BLaER1 treated with 17β-estradiol and CSF1 and Interleukin-3, amounts not matched to agents 10 nM and 100 nM (cell line): Measurements from ENCODE around the gene ART4.

Source experiments
- H3K27ac ChIP-seq, 11 experiments: shearing (Covaris generic); formaldehyde crosslinking; 2 replicates each; pipeline ENCODE4 v1.8.1; 2022
- H3K27me3 ChIP-seq, 11 experiments: shearing (Covaris generic); formaldehyde crosslinking; 2 replicates each; pipeline ENCODE4 v1.8.1; 2022
- H3K36me3 ChIP-seq, 11 experiments: shearing (Covaris generic); formaldehyde crosslinking; 2 replicates each; pipeline ENCODE4 v1.8.1; 2022
- H3K4me1 ChIP-seq, 10 experiments: shearing (Covaris generic); formaldehyde crosslinking; 2 replicates each; pipeline ENCODE4 v1.8.1; 2022
- H3K4me2 ChIP-seq, 11 experiments: shearing (Covaris generic); formaldehyde crosslinking; 2 replicates each; pipeline ENCODE4 v1.8.1; 2022
- H3K4me3 ChIP-seq, 10 experiments: shearing (Covaris generic); formaldehyde crosslinking; 2 replicates each; pipeline ENCODE4 v1.8.1; 2022
- H3K9ac ChIP-seq, 11 experiments: shearing (Covaris generic); formaldehyde crosslinking; 2 replicates each; pipeline ENCODE4 v1.8.1; 2022
- H3K9me3 ChIP-seq, 11 experiments: shearing (Covaris generic); formaldehyde crosslinking; replicated peaks in 1 of 11; 2 replicates each; pipeline ENCODE4 v1.8.1; 2022
- H4K20me1 ChIP-seq, 11 experiments: shearing (Covaris generic); formaldehyde crosslinking; 2 replicates each; pipeline ENCODE4 v1.8.1; 2022
- Cebpa-rat ChIP-seq, 11 experiments: shearing (Covaris generic); IDR thresholded peaks; 2 replicates each; pipeline ENCODE4 v1.8.1; 2022

ART4 gene

GRCh38 chr12:14879222-14879933 is 36.1 kb upstream of the ART4 start:
- Histone ChIP-seq H3K36me3 (no peaks in the 10 kb centered on the region), H3K4me3 (no peak overlapping the region), H3K27ac (no peak overlapping the region), H4K20me1 (no peaks in the 10 kb centered on the region), H3K27me3 (no peaks in the 10 kb centered on the region), H3K9ac (no peak overlapping the region), H3K4me1 (peaks cover 8 to 23% (median 18%) of the 10 kb centered on the region in 10 experiments), H3K9me3 (peaks cover 0 to 17% (median 11%) of the 10 kb centered on the region in 11 experiments; a peak in 12 of 22 replicates), H3K4me2 (no peak overlapping the region)
- no peak for TF ChIP-seq Cebpa-rat (IDR thresholded peaks at IDR 0.05)

DNA sequence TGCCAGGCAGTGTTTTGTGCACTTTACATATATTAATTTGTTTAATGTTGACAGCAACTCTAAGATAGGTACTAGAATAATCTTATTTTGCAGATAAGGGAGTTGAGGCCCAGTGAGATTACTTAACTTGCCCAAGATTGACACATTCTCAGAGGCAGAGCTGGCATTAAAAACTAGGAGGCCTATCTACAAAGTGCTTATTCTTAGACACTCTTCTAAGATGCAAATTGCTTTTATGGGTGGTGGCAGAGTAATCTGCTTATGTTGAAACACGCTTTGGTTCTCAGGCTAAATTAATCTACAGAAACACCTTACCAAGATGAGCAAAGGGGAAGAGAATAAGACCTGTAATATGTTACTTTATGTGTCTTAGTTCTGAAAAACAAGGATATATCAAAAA is 35.2 kb upstream of the ART4 start:
- Histone ChIP-seq H3K4me2 (no peak overlapping the region), H3K27me3 (no peaks in the 10 kb centered on the region), H3K4me3 (no peak overlapping the region), H3K4me1 (peaks cover 2 to 14% (median 9%) of the 10 kb centered on the region in 10 experiments; a peak in 19 of 20 replicates), H4K20me1 (no peaks in the 10 kb centered on the region), H3K9me3 (peaks cover 0 to 20% (median 12%) of the 10 kb centered on the region in 11 experiments; a peak in 13 of 22 replicates), H3K36me3 (no peaks in the 10 kb centered on the region), H3K27ac (no peak overlapping the region), H3K9ac (no peak overlapping the region)
- no peak for TF ChIP-seq Cebpa-rat (IDR thresholded peaks at IDR 0.05)

- peaks cover 0 to 13% (median 8%) of the 10 kb centered on the region in 10 experiments; a peak in 16 of 20 replicates for H3K4me1 ChIP-seq
- no peak overlapping the region for H3K4me2 ChIP-seq
- TF ChIP-seq Cebpa-rat (IDR thresholded peaks at IDR 0.05), result no peak
- no peak overlapping the region for H3K4me3 ChIP-seq
- no peaks in the 10 kb centered on the region for H4K20me1 ChIP-seq
- no peak overlapping the region for H3K9ac ChIP-seq
- H3K36me3 ChIP-seq, result no peaks in the 10 kb centered on the region
- no peaks in the 10 kb centered on the region for H3K27me3 ChIP-seq
- H3K27ac ChIP-seq, result no peak overlapping the region
- peaks cover 0 to 25% (median 14%) of the 10 kb centered on the region in 11 experiments; a peak in 13 of 22 replicates for H3K9me3 ChIP-seq
Observed at GRCh38 chr12:14876833-14877232, 33.5 kb upstream of the ART4 start.

DNA sequence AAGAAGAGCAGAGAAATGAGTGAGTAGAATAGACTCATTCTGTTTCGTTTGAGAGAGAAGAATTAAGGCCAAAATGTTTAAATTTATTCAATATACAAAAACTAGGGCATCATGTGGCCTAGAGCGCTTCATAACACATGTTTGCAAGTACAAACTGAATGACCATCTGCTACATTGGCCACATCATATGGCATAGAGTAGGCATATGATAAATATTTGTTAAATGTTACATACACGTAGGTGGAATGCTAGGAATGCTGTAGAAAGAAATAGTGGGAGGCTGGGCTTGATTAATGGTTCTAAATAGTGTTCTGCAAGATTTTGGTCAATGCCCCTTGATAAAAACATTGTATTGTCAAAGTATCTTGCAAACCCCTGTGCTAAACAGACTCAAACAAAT is 31.6 kb upstream of the ART4 start:
- peaks cover 0 to 21% (median 8%) of the 10 kb centered on the region in 11 experiments; a peak in 13 of 22 replicates for H3K9me3 ChIP-seq
- H4K20me1 ChIP-seq, result no peaks in the 10 kb centered on the region
- no peak overlapping the region for H3K27ac ChIP-seq
- no peak for TF ChIP-seq Cebpa-rat (IDR thresholded peaks at IDR 0.05)
- H3K36me3 ChIP-seq, result no peaks in the 10 kb centered on the region
- no peak overlapping the region for H3K4me3 ChIP-seq
- H3K9ac ChIP-seq, result no peak overlapping the region
- peaks cover 0 to 3% (median 0%) of the 10 kb centered on the region in 10 experiments; a peak in 1 of 20 replicates for H3K4me1 ChIP-seq
- H3K27me3 ChIP-seq, result no peaks in the 10 kb centered on the region
- H3K4me2 ChIP-seq, result no peak overlapping the region

GRCh38 chr12:14873440-14874185 is 30.3 kb upstream of the ART4 start:
- H3K27ac ChIP-seq, result no peak overlapping the region
- no peak for TF ChIP-seq Cebpa-rat (IDR thresholded peaks at IDR 0.05)
- H3K9ac ChIP-seq, result no peak overlapping the region
- no peaks in the 10 kb centered on the region for H3K36me3 ChIP-seq
- no peak overlapping the region for H3K4me3 ChIP-seq
- H3K9me3 ChIP-seq, result peaks cover 0 to 24% (median 6%) of the 10 kb centered on the region in 11 experiments; a peak in 15 of 22 replicates
- no peak overlapping the region for H3K4me2 ChIP-seq
- H4K20me1 ChIP-seq, result no peaks in the 10 kb centered on the region
- peaks cover 0 to 3% (median 0%) of the 10 kb centered on the region in 10 experiments; a peak in 1 of 20 replicates for H3K4me1 ChIP-seq
- H3K27me3 ChIP-seq, result no peaks in the 10 kb centered on the region

GRCh38 chr12:14871886-14872285 is 28.6 kb upstream of the ART4 start:
- Histone ChIP-seq H3K36me3 (no peaks in the 10 kb centered on the region), H3K9me3 (peaks cover 8 to 41% (median 18%) of the 10 kb centered on the region in 11 experiments; a peak in 20 of 22 replicates), H3K27me3 (no peaks in the 10 kb centered on the region), H3K9ac (no peak overlapping the region), H4K20me1 (no peaks in the 10 kb centered on the region), H3K4me3 (no peak overlapping the region), H3K4me1 (peaks cover 0 to 3% (median 0%) of the 10 kb centered on the region in 10 experiments; a peak in 1 of 20 replicates), H3K27ac (no peak overlapping the region), H3K4me2 (no peak overlapping the region)
- no peak for TF ChIP-seq Cebpa-rat (IDR thresholded peaks at IDR 0.05)

DNA sequence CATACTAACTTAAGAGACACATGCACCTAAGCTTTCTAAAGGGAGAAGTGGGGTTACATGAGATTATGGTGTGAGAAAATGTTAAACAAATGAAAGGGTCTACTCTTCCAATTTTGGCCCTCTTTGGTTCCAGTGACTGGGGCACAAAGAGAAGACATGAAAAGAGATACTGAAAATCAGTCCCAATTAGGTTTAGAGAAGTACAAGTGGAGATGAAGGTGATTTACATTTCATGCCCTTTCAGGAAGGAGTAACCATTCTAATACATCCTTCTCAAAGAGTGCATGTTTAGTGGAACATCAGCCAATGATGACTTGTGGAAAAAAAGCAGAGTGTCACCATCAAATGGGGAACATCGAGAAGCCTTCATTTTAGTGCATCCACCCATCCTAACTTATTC is 27.9 kb upstream of the ART4 start:
- H3K9me3 ChIP-seq, result peaks cover 13 to 46% (median 23%) of the 10 kb centered on the region in 11 experiments; a peak in 20 of 22 replicates
- H3K27ac ChIP-seq, result no peak overlapping the region
- H3K4me3 ChIP-seq, result no peak overlapping the region
- H3K36me3 ChIP-seq, result no peaks in the 10 kb centered on the region
- H4K20me1 ChIP-seq, result no peaks in the 10 kb centered on the region
- no peak overlapping the region for H3K4me2 ChIP-seq
- peaks cover 0 to 3% (median 0%) of the 10 kb centered on the region in 10 experiments; a peak in 1 of 20 replicates for H3K4me1 ChIP-seq
- no peak overlapping the region for H3K9ac ChIP-seq
- no peaks in the 10 kb centered on the region for H3K27me3 ChIP-seq
- TF ChIP-seq Cebpa-rat (IDR thresholded peaks at IDR 0.05), result no peak

DNA sequence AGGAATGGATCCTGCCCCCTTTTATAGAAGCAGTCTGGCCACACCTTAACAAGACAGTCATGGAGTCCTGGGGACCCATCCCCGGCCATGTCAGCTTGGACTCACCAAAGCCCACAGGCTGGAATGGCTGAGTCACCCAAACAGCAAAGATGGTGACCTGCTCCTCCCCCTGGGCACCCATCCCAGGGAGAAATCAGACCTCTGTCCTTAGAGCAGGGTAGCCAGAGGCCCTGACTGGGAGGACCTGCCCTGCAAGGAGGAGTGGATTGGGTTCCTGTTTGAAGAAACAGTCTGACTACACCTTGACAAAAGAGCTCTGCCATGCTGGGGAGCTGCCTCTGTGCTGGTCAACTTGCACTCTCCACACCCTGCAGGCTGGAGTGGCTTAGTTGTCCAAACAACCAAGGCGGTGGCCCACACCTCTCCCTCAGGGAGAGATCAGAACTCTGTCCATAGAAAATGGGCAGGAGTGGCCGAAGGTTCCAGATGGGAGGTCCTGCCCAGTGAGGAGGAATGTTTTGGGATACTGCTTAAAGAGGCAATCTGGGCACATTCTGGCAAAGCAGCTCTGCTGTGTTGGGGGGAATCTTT is 25.7 kb upstream of the ART4 start:
- no peak overlapping the region for H3K9ac ChIP-seq
- no peak overlapping the region for H3K27ac ChIP-seq
- H4K20me1 ChIP-seq, result no peaks in the 10 kb centered on the region
- no peak overlapping the region for H3K4me3 ChIP-seq
- TF ChIP-seq Cebpa-rat (IDR thresholded peaks at IDR 0.05), result no peak
- H3K36me3 ChIP-seq, result no peaks in the 10 kb centered on the region
- H3K4me2 ChIP-seq, result no peak overlapping the region
- H3K4me1 ChIP-seq, result peaks cover 0 to 3% (median 0%) of the 10 kb centered on the region in 10 experiments; a peak in 1 of 20 replicates
- no peaks in the 10 kb centered on the region for H3K27me3 ChIP-seq
- H3K9me3 ChIP-seq, result peaks cover 13 to 44% (median 23%) of the 10 kb centered on the region in 11 experiments; a peak in 20 of 22 replicates

GRCh38 chr12:14860490-14860889 is 17.2 kb upstream of the ART4 start:
- H3K27me3 ChIP-seq, result no peaks in the 10 kb centered on the region
- H3K4me2 ChIP-seq, result no peak overlapping the region
- no peaks in the 10 kb centered on the region for H3K36me3 ChIP-seq
- H3K4me3 ChIP-seq, result no peak overlapping the region
- TF ChIP-seq Cebpa-rat (IDR thresholded peaks at IDR 0.05), result no peak
- peaks cover 26 to 50% (median 39%) of the 10 kb centered on the region in 11 experiments for H3K9me3 ChIP-seq
- no peak overlapping the region for H3K9ac ChIP-seq
- H3K4me1 ChIP-seq, result peaks cover 0 to 18% (median 0%) of the 10 kb centered on the region in 10 experiments; a peak in 4 of 20 replicates
- no peaks in the 10 kb centered on the region for H4K20me1 ChIP-seq
- H3K27ac ChIP-seq, result no peak overlapping the region
